Thyroid gland (tissue), 4 donors: ENCODE measurements around the gene CCND2. TPM values are rescaled to one million over a fixed set of nuclear protein-coding genes. Genes with fewer than 3 reads are reported as not detected.

Source experiments
- DNase-seq, 2 donors: peaks; one replicate each; pipeline ENCODE4 v3.0.0-alpha.2; 2019
- H3K27ac ChIP-seq, 3 donors: fragments of 200-600 bp; sonication (generic); 1 replicate in 2 of 3; 2 replicates in 1 of 3; pipeline ENCODE4 v1.5.1; 2016 to 2019; ENCODE audit warnings: mild to moderate bottlenecking in 1 of 3, moderate library complexity in 1 of 3
- H3K27me3 ChIP-seq: fragments of 200-600 bp; sonication (generic); one replicate; pipeline ENCODE4 v1.5.1; 2019
- H3K36me3 ChIP-seq, 2 donors: fragments of 200-600 bp; sonication (generic); one replicate each; pipeline ENCODE4 v1.5.1; 2016 to 2019
- H3K4me1 ChIP-seq, 2 donors: fragments of 200-600 bp; sonication (generic); one replicate each; pipeline ENCODE4 v1.5.1; 2017 to 2019
- H3K4me3 ChIP-seq, 3 donors: fragments of 200-600 bp; sonication (generic); replicated peaks in 1 of 3; 1 replicate in 2 of 3; 2 replicates in 1 of 3; pipeline ENCODE4 v1.5.1; 2016; ENCODE audit warnings: mild to moderate bottlenecking in 1 of 3
- H3K9me3 ChIP-seq: fragments of 200-600 bp; sonication (generic); one replicate; pipeline ENCODE4 v1.5.1; 2017
- POLR2A ChIP-seq, 2 donors: fragments of 450-650 bp; IDR thresholded peaks; one replicate each; pipeline ENCODE4 v1.6.1; 2017; ENCODE audit warnings: antibody characterized with exemption in 2 of 2, mild to moderate bottlenecking in 2 of 2, moderate library complexity in 1 of 2
- WGBS, 2 donors: methylation state at CpG; one replicate each; pipeline ENCODE4 v1.1.5; 2017; 5-methylcytosine and 5-hydroxymethylcytosine counted together
- intact Hi-C: fragments of 100-400 bp; cut with DNase I; formaldehyde crosslinking; loops from one replicate; pipeline ENCODE4 v1.15.1; 2023
- total RNA-seq, 4 donors: library from RNA; depleted of rRNA; stranded (reverse); fragments of >200 nt; gene quantifications; one replicate each; pipeline ENCODE4 v1.2.3, GENCODE V29; 2016
- TF ChIP-seq, protein P1 (sequence below), 6 experiments: fragments of 200-600 bp in 3 of 6; fragments of 450-650 bp in 3 of 6; sonication (generic) in 3 of 6; IDR thresholded peaks; one replicate each; pipeline ENCODE4 v1.5.1; 2016 to 2019; ENCODE audit warnings: antibody characterized with exemption in 6 of 6, mild to moderate bottlenecking in 2 of 6, inconsistent platforms in 1 of 6, moderate library complexity in 1 of 6

The CCND2 gene
- total RNA-seq, 4 donors from 2014 or later = 81.4 to 135 (median 122) TPM

DNA sequence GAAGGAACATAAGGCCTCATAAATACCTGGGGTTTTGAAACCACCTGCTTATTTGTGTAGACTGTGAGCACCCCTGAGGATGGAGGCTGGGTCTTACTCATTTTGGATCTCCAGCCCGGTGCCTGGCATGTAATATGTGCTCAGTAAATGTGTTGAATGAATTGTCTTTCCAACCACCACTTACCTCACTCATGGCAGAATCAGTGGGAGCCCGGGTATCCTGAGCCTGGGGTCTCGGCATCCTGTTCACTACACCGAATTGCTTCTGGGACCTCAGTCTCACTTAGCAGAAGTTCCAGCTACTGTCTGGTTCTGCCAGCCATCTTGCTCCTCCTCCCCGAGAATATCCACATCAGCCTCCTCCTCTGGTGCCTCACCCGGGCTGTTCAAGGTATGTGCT, 43.0 kb upstream of the CCND2 start:
- no peaks in the 10 kb centered on the region for H3K9me3 ChIP-seq
- H3K4me1 ChIP-seq = no peaks in the 10 kb centered on the region
- TF ChIP-seq, protein P1, sequence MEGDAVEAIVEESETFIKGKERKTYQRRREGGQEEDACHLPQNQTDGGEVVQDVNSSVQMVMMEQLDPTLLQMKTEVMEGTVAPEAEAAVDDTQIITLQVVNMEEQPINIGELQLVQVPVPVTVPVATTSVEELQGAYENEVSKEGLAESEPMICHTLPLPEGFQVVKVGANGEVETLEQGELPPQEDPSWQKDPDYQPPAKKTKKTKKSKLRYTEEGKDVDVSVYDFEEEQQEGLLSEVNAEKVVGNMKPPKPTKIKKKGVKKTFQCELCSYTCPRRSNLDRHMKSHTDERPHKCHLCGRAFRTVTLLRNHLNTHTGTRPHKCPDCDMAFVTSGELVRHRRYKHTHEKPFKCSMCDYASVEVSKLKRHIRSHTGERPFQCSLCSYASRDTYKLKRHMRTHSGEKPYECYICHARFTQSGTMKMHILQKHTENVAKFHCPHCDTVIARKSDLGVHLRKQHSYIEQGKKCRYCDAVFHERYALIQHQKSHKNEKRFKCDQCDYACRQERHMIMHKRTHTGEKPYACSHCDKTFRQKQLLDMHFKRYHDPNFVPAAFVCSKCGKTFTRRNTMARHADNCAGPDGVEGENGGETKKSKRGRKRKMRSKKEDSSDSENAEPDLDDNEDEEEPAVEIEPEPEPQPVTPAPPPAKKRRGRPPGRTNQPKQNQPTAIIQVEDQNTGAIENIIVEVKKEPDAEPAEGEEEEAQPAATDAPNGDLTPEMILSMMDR (IDR thresholded peaks at IDR 0.05) = no peak
- TF ChIP-seq POLR2A (IDR thresholded peaks at IDR 0.05) = no peak
- H3K36me3 ChIP-seq = no peaks in the 10 kb centered on the region
- intact Hi-C loops = no loop called here
- DNase-seq = no peak
- H3K4me3 ChIP-seq = no peak overlapping the region
- H3K27me3 ChIP-seq = no peaks in the 10 kb centered on the region
- WGBS, 2 donors = 83 to 86% methylated on average over 6 of the region's 6 CpGs
- H3K27ac ChIP-seq = no peak overlapping the region

DNA sequence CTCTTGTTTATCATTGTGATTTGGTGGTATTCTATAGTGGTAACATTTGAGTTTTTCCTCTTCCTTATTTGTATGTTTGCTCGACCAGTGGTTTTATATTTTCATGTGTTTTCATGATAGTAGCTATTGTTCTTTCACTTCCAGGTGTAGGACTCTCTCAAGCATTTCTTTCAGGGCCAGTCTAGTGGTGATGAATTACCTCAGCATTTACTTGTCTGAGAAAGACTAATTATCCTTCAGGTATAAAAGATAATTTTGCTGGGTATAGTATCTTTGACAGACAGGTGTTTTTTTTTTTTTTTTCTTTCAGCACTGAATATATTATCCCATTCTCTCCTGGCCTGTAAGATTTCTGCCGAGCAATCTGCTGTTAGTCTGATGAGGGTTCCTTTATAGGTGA, 35.0 kb upstream of the CCND2 start:
- no peak overlapping the region for H3K4me3 ChIP-seq
- H3K27me3 ChIP-seq = no peaks in the 10 kb centered on the region
- WGBS, 2 donors = 91 to 93% methylated on average over 2 of the region's 2 CpGs
- intact Hi-C loops = no loop called here
- H3K9me3 ChIP-seq = no peaks in the 10 kb centered on the region
- TF ChIP-seq POLR2A (IDR thresholded peaks at IDR 0.05) = no peak
- TF ChIP-seq, protein P1 (IDR thresholded peaks at IDR 0.05) = no peak
- H3K27ac ChIP-seq = no peak overlapping the region
- no peaks in the 10 kb centered on the region for H3K36me3 ChIP-seq
- H3K4me1 ChIP-seq = no peaks in the 10 kb centered on the region
- no peak for DNase-seq

DNA sequence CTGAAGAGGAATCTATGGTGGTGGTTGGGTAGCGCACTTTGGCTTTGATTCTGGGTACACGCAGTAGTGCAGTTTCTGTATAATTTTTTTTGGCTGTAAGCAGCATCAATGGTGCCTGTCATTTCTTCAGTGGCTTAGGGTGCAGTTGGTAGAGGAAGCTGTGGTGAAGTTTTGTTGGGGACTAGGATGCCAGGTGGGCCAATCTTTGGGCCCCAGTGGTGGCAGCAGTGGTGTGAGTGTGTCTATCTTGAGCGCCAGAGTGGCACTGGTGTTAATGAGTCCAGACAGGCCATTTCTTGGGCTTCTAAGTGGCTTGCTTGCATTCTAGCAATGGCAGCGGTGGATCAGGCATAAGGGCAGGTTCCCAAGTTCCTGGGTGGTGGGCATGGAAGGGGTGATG, 33.8 kb upstream of the CCND2 start:
- intact Hi-C loops = no loop called here
- Histone ChIP-seq H3K4me3 (no peak overlapping the region), H3K36me3 (no peaks in the 10 kb centered on the region), H3K9me3 (no peaks in the 10 kb centered on the region), H3K27me3 (no peaks in the 10 kb centered on the region), H3K27ac (no peak overlapping the region), H3K4me1 (no peaks in the 10 kb centered on the region)
- WGBS, 2 donors = 93 to 95% methylated on average over 3 to 4 of the region's 4 CpGs
- DNase-seq = no peak
- TF ChIP-seq, protein P1 (IDR thresholded peaks at IDR 0.05) = no peak
- no peak for TF ChIP-seq POLR2A (IDR thresholded peaks at IDR 0.05)

DNA sequence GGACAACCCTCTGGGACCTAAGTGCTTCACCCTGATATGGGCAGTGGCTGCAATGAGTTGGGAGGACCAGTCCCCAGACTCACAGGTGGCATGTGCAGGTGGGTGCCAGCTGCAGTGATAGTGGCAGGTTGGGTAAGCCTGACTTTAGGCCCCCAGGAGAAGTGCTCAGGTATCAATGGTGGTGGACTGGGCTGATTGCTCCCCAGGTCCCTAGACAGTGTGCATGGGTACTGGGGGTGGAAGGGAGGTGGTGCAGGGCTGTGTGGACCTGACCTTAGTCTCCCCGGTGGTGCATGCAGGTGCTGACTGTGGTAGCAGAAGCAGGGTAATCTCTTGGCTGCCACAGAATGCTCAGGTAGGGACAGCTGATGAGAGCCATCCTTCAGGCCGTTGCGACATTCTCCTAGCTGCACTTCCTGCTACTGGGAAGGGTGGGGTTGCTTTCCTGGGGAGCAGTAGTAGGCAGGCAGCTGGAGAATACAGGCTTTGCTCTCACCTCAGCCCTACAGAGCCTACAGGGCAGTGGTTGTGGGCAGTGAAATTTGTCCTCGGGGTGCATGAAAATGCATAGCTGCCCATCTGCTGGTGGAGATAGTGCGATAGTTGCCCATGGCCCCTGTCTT, 33.3 kb upstream of the CCND2 start:
- Histone ChIP-seq H3K27ac (no peak overlapping the region), H3K4me3 (no peak overlapping the region), H3K36me3 (no peaks in the 10 kb centered on the region), H3K27me3 (no peaks in the 10 kb centered on the region), H3K9me3 (no peaks in the 10 kb centered on the region), H3K4me1 (no peaks in the 10 kb centered on the region)
- no peak for DNase-seq
- WGBS, 2 donors = 77 to 88% methylated on average over 5 of the region's 5 CpGs
- intact Hi-C loops = no loop called here
- TF ChIP-seq, protein P1 (IDR thresholded peaks at IDR 0.05) = no peak
- no peak for TF ChIP-seq POLR2A (IDR thresholded peaks at IDR 0.05)

DNA sequence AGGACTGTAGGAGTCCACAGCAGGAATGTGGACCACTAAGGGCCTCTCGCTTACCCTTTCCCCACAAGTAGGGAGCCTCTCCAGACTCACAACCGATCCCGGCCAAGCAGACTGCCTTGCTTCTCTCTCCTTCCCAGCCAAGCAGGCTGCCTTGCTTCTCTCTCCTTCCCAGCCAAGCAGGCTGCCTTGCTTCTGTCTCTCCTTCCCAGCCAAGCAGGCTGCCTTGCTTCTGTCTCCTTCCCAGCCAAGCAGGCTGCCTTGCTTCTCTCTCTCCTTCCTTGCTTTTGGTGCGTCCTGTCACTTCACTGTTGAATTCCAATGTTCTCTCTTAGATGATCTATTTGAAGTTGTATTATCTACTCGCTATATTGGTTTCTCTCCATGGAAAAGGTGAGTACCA, 32.6 kb upstream of the CCND2 start:
- H3K27me3 ChIP-seq = no peaks in the 10 kb centered on the region
- H3K9me3 ChIP-seq = no peaks in the 10 kb centered on the region
- 80 to 82% methylated on average over 5 of the region's 5 CpGs for WGBS, 2 donors
- H3K4me3 ChIP-seq = no peak overlapping the region
- intact Hi-C loops = no loop called here
- TF ChIP-seq POLR2A (IDR thresholded peaks at IDR 0.05) = no peak
- TF ChIP-seq, protein P1 (IDR thresholded peaks at IDR 0.05) = no peak
- H3K4me1 ChIP-seq = no peaks in the 10 kb centered on the region
- no peak for DNase-seq
- H3K36me3 ChIP-seq = no peaks in the 10 kb centered on the region
- no peak overlapping the region for H3K27ac ChIP-seq
